Rectal smooth muscle tissue (tissue), 1 donor: ENCODE results near the gene BMF.
"Not testable (repeated sequence)": the region's sequence is repeated elsewhere in the genome, so short reads cannot be mapped to it uniquely, and the experiment has no call there.

Source experiments
- H3K27ac ChIP-seq: one replicate; pipeline ENCODE4 v1.7.0; 2013; ENCODE audit warnings: low read depth, low read length, inconsistent platforms
- H3K27me3 ChIP-seq: one replicate; pipeline ENCODE4 v1.7.0; 2013; ENCODE audit warnings: low read length; ENCODE audit not compliant: control insufficient read depth, insufficient read depth
- H3K36me3 ChIP-seq: one replicate; pipeline ENCODE4 v1.7.0; 2013; ENCODE audit warnings: low read length; ENCODE audit not compliant: control insufficient read depth, insufficient read depth
- H3K4me1 ChIP-seq: one replicate; pipeline ENCODE4 v1.7.0; 2013; ENCODE audit warnings: low read length; ENCODE audit not compliant: control insufficient read depth, insufficient read depth
- H3K4me3 ChIP-seq: one replicate; pipeline ENCODE4 v1.7.0; 2013; ENCODE audit warnings: low read length
- H3K9ac ChIP-seq: one replicate; pipeline ENCODE4 v1.7.0; 2013; ENCODE audit warnings: low read length

The BMF gene

DNA sequence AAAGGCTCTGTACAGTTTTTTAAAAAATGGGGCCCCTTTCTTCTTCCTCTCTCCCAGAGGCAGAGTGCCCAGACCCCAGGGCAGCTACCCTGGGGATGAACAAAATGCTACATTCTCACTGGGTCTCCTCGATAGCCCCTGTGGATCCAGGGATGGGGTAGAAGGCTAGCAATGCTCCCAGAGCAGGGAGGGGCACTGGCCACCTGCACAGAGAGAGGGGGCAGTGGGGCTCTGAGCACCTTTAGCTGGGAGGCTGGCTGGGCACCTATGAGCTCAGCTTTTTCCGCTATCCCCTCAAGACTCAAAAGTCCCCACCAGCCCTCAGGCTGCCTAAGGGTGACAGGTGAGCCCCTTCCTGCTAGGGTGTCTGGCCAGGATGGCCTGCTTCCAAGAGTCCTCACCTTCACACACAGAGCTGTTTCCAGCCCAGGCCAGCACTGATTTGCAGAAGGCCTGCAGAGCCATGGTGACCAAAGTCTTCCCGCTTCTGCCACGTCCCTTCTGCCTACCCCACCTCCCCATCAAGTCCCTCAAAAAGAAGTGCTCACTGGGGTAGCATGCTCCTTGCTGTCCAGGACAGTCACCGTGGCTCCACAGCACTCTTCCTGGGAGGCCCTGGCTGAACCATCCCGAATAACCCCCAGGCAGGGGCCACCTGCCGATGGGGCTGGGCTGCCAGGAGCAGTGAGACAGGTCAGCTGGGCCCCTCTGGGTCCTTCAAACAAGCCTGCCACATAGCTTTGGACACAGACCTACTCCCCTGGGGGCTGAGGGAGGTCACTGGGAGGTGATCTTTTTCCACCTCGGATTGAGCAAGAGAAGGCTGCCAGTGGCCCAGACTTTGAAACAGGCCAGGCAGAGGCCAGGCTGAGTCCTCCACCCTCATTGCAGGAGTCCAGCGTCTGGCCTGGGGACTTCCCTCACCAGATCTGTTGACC is 20.4 kb downstream of the BMF start:
- H3K4me3 ChIP-seq, result no peak overlapping the region
- peaks cover 16% of the 10 kb centered on the region for H3K4me1 ChIP-seq
- H3K27me3 ChIP-seq, result no peaks in the 10 kb centered on the region
- H3K27ac ChIP-seq, result no peak overlapping the region
- H3K9ac ChIP-seq, result no peak overlapping the region
- peaks cover 7% of the 10 kb centered on the region for H3K36me3 ChIP-seq

DNA sequence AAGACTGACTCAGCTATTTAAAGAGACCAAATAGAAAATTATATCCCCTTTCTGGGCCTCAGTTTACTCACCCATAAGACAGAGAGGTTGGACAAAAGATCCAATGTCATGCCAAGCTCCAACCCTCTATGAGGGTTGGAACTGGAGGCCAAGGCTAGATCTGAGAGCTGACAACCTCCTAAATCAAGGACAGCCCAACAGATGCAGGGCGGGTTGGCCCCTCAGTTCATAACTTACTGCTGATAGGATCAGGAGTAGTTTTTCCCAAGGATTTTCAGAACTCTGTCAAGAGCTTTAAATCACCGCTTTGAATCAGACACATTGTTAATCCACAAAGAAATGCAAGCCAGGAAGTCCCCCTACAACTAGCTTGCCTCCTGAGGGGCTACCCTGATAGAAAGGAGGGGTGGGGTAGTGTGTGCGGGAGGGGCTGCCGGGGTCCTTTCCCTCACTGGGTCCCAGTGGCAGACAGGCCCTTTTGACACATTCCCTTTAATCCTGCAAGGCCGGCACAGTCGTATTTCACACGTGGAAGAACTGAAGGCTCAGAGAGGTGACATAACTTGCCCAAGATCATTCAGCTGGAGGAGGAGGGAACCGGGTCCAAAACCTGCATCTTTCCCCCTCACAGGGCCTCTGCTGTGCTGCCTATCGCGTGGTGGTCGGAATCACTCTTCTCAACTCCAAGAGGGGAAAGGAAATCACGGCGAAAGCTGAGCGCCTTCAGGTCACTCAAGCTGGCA is 21.4 kb downstream of the BMF start:
- H3K36me3 ChIP-seq, result peaks cover 7% of the 10 kb centered on the region
- no peak overlapping the region for H3K9ac ChIP-seq
- no peak overlapping the region for H3K4me3 ChIP-seq
- H3K27ac ChIP-seq, result no peak overlapping the region
- peaks cover 14% of the 10 kb centered on the region for H3K4me1 ChIP-seq
- no peaks in the 10 kb centered on the region for H3K27me3 ChIP-seq

DNA sequence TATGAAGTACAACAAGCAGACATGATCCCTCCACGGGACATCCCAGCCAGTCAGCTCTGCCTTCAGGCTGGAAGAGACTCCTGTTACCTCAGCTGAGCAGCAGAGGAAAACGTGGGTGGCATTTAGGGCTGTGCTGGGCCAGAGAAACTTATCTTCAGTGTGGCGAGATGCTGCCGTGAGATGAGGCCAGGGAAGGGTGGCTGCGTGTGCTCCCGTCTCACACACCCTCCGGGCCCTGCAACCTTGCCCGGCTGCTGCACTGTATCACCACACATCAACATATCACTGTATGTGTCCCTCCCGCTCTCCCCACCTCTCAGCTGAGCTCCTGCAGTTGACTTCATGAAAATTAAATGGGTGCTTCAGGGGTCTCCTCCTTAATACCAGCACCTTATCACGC is 23.4 kb downstream of the BMF start:
- H3K4me1 ChIP-seq, result peaks cover 24% of the 10 kb centered on the region
- H3K27me3 ChIP-seq, result no peaks in the 10 kb centered on the region
- H3K27ac ChIP-seq, result no peak overlapping the region
- H3K36me3 ChIP-seq, result peaks cover 6% of the 10 kb centered on the region
- H3K4me3 ChIP-seq, result no peak overlapping the region
- H3K9ac ChIP-seq, result no peak overlapping the region

DNA sequence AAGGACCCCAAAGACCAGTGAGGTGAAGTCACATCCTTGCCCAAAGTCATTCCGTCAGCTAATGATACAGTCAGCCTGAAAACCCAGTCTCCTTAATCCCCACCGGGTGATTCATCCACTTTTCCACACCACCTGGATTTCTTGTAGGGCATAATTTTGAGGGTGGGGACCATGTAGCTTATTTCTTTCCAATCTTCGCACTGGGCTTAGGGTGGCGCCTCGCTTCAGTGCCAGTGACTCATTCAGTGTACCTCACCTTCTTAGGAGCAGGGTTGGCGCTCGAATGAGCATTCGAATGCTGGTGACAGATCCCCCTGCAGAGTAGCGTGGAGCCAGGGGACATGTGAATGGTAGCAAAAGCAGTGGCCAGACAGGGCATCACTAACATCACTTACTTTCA is 24.0 kb downstream of the BMF start:
- Histone ChIP-seq H3K4me3 (no peak overlapping the region), H3K27me3 (no peaks in the 10 kb centered on the region), H3K9ac (no peak overlapping the region), H3K27ac (no peak overlapping the region), H3K36me3 (peaks cover under 1% of the 10 kb centered on the region), H3K4me1 (peaks cover 25% of the 10 kb centered on the region)

DNA sequence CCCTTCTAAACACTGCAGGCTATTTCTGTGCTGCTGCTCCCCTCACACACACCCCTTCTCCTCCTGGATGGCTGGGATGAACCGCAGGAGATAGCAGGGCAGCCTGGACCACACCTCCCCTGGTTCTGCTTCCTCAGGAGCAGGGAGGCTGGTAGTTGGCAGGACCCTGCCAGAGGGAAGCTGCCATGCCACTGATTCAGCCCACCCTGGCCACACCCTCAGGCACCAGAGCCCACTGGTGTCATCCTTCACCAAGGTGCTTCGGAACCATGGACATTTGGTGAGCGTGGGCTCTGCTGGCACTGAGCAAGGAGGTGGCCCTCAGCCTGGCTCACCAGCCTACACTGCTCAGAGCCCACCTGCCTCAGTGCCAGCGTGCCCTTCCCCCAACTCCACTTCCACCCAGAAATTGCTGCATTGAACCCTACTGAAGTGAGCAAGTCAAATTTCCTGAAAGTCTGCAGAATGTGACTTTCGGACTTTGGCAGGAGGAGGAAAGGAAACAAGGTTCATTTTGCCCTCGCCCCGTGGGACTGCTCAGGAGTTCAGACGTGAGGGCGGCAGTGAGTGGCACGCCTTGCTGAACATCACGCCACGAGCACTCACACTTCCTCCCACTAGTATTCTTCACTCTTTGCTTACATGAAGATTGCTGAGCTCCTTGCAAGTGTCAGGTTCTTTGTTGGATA is 26.3 kb downstream of the BMF start:
- Histone ChIP-seq H3K4me3 (peak overlapping the region; percentile 55), H3K27ac (peak overlapping the region; percentile 74), H3K9ac (no peak overlapping the region), H3K4me1 (peaks cover 20% of the 10 kb centered on the region), H3K36me3 (no peaks in the 10 kb centered on the region), H3K27me3 (no peaks in the 10 kb centered on the region)

DNA sequence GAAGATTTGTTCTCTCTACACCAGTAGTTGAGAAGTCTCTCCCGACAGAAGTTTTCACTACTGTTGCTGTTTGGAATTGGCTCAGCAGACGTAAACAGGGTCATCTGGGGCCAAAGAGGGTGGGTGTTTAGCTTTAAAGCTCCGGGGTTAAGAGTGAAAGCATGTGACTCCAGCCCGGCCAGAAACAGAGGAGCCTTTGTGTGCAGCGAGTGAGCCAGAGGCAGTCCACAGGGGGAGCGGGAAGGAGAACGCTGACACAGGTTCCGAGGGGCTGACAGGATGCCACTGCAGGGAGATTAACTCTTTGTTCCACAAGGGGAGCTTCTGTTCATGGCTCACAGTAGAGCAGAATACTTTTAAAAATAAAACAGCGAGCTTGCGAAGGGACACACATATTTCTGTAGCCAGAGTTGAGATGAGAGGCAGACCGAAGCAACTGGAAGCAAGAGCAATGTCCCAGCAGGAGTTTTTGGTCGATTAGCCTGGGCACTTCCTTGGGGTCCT is 26.9 kb downstream of the BMF start:
- peak overlapping the region; percentile 55 for H3K4me3 ChIP-seq
- H3K9ac ChIP-seq, result no peak overlapping the region
- H3K27ac ChIP-seq, result peak overlapping the region; percentile 74

DNA sequence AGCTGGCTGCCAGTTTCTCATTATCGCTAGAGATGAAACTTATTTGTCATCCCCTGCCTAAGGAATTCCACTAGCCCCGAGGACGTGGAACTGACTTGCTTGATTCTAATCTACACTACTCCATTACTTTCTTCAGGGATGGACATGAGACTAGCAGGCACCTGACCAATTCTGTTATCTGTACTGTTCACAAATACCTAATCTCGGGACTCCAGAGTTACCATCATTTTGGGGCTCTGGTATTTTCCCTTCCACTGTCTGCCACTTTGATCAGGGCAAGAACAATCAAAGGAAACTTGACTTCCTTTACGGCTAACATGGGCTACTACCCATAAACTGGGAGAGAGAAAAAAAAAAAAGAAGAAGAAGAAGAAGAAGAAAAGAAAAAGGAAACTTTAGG is 27.8 kb downstream of the BMF start:
- H3K9ac ChIP-seq, result no peak overlapping the region

More for the DNA sequence above, 26.9 kb downstream of the BMF start:
- H3K36me3 ChIP-seq, result no peaks in the 10 kb centered on the region
- H3K4me1 ChIP-seq, result peaks cover 20% of the 10 kb centered on the region
- no peaks in the 10 kb centered on the region for H3K27me3 ChIP-seq

DNA sequence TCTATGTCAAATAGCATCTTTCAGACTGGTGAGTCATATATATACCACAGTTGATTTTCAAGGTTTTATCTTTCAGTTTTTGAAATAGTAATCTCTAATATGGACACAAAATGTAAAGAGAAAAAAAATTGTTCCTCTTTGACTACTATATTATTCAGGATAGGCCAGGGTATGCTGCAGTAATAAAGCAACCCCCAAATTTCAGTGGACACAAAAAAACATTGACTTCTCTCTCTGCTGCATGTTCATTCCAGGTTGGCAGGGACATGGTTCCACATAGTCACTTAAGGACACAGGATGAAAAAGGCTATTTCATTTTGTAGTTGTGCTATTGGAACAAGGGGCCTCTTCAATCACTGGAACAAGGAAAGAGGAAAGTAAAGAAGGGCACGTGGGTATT is 28.6 kb downstream of the BMF start:
- Histone ChIP-seq H3K4me3 (no peak overlapping the region), H3K4me1 (peaks cover 20% of the 10 kb centered on the region), H3K27me3 (no peaks in the 10 kb centered on the region), H3K27ac (no peak overlapping the region), H3K36me3 (no peaks in the 10 kb centered on the region), H3K9ac (no peak overlapping the region)

More for the DNA sequence above, 27.8 kb downstream of the BMF start:
- Histone ChIP-seq H3K4me3 (no peak overlapping the region), H3K4me1 (peaks cover 20% of the 10 kb centered on the region), H3K36me3 (no peaks in the 10 kb centered on the region), H3K27me3 (no peaks in the 10 kb centered on the region), H3K27ac (peak overlapping the region; percentile 74)

DNA sequence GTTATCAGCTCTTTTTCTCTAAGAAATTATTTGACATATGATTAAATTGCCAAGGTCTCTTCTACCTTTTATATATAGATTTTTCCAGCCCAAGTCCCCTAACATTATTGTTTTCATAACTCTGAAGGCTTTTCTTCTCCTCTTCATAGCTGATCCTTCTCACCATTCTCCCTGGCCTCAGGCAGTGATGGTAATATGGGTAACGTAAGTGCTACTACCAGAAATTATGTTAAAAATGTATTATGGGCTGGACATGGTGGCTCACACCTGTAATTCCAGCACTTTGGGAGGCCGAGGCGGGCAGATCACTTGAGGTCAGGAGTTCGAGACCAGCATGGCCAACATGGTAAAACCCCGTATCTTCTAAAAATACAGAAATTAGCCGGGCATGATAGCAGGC is 29.2 kb downstream of the BMF start:
- no peak overlapping the region for H3K4me3 ChIP-seq
- no peak overlapping the region for H3K27ac ChIP-seq
- H3K27me3 ChIP-seq, result no peaks in the 10 kb centered on the region
- no peak overlapping the region for H3K9ac ChIP-seq
- H3K4me1 ChIP-seq, result peaks cover 20% of the 10 kb centered on the region
- no peaks in the 10 kb centered on the region for H3K36me3 ChIP-seq

DNA sequence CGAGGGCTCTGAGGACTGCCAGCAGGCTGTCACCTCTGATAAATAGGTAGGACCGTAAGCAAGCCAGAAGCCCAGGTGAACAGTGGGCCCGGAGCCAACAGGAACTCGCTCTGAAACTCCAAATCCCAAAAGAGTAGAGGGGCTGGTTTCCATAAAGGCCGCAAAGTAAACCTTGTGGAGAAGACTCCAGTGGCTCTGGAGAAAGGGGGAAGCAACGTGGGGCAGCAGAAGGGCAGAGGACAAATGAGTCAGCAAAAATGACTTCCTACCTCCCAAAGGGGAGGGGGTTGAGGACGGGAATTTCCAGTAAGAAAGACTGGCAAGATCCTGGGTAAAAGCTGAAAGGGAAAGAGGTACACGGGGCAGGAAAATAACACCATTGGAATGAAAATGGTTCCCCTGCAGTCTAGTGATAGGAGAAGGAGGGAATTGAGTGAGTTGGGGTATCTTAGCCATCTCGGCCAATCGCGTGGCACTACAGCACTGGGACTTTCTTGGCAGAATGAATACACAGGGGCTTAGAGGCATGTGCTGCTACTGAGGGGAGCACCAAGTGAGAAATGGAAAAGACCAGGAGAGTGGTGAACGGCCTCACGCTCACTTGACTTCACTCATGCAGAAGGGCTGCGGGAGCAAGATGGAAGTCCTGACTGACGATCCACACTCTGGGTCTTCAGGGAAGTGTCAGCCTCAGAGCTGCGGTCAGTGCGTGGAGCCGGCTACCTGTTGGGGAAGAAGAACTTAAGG is 33.2 kb downstream of the BMF start:
- Histone ChIP-seq H3K27me3 (no peaks in the 10 kb centered on the region), H3K4me1 (peaks cover 4% of the 10 kb centered on the region), H3K27ac (no peak overlapping the region)

DNA sequence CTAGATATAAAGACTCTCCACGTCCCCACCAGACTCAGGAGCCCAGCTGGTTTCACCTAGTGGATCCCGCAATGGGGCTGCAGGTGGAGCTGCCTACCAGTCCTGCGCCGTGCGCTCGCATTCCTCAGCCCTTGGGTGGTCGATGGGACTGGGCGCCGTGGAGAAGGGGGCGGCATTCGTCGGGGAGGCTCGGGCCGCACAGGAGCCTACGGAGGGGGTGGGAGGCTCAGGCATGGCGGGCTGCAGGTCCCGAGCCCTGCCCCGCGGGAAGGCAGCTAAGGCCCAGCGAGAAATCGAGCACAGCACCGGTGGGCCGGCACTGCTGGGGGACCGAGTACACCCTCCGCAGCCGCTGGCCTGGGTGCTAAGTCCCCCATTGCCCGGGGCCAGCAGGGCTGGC is 34.0 kb downstream of the BMF start:
- not testable (repeated sequence) for H3K4me1 ChIP-seq, H3K4me3 ChIP-seq, H3K27ac ChIP-seq, H3K36me3 ChIP-seq, H3K27me3 ChIP-seq, H3K9ac ChIP-seq

More for the DNA sequence above, 33.2 kb downstream of the BMF start:
- no peaks in the 10 kb centered on the region for H3K36me3 ChIP-seq
- H3K9ac ChIP-seq, result no peak overlapping the region
- H3K4me3 ChIP-seq, result no peak overlapping the region
